COR-L47 (cell line): ENCODE results near the gene FAM13A.

Experiments used
- DNase-seq: peaks from one replicate; lab custom pipeline; 2025; lab: John Stamatoyannopoulos, UW

Gene FAM13A

DNA sequence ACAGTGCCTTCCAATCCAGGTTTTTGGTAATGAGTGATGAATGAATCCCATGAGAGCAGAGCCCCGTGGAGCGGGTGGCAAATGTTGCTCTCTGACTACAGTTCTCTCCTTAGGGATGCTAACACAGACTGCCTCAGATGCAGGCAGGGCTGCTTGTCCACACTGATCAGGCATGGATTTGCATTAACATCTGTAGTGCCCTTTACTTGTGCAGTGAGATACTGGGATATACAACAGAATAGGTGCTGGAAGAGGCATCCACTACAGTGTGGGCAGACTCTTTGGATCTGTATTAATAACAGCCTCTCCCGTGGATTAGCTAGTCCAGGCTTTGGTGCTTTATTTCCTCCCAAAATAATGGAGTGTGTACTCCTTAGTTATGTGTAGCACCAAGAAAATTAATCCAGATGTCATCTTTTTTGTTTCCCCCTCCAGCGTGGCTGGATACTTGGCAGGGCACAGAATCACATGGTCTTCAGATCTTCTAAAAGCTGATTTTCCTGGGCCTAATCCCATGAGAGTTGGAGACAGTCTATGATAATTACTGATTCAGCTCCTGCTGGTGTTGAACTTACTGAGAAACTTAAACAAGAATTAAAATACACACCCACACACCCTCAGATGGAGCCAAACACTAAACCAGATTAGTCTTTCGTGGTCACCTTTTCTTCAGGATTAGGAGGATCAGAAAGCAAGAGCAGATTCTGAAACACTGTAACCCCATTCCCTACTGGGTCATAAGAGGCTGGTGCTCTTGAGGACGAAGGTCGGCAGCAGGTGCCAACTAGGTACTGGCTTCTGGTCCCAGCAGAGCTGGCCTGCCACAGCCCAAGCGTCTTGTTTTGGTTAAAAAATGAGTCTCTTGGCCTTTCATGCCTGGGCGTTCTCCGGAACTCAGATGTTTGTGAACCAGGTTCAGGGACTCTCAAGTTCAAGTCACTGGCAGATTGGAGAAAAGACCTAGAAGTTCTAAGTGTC lies 336.2 kb downstream of the FAM13A start:
- DNase-seq, result no peak

- no peak for DNase-seq
These were observed 337.6 kb downstream of the FAM13A start for GRCh38 chr4:88719381-88719780.

DNA sequence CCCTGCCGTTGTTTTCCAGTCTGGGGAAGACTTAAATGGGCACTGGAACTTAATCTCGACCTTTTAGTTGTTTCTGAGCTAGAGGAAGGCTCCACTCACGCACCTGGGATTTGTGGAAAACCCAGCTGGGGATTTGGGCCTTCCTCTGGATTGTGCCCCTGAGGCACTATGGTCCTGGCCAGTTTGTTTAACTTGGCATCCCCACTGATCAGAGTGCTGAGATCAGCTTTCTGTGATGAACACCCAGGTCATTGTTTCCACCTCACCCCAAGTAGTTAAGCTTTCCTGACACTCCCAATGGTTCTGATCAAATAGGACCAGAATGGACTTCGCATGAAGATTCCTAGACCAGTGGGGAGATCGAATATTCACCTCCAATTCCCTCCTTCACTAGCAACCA lies 338.9 kb downstream of the FAM13A start:
- DNase-seq, result no peak

- DNase-seq, result no peak
These were observed 343.2 kb downstream of the FAM13A start for GRCh38 chr4:88713782-88714181.

- no peak for DNase-seq
These were observed 347.0 kb downstream of the FAM13A start for GRCh38 chr4:88709989-88710388.

- peak; percentile 39 for DNase-seq
These were observed 350.4 kb downstream of the FAM13A start for GRCh38 chr4:88706574-88706973.

GRCh38 chr4:88705805-88706492 lies 351.0 kb downstream of the FAM13A start:
- DNase-seq, result no peak

DNA sequence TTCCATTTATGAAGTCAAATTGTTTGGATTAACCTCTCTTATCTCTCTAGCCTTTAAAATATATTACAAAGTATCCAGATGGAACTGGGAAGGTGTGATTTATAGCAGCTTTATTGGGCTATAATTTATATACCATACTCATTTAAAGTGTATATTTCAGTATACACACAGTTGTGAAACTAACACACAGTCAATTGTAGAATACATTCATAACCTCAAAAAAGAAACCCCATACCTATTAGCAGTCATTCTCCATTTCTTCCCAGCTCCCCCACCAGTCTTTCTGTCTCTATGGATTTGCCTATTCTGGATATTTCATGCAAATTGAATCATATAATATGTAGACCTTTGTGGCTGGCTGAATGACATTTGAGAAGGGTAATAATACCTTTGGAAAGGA lies 351.8 kb downstream of the FAM13A start:
- DNase-seq, result no peak

- no peak for DNase-seq
These were observed 354.2 kb downstream of the FAM13A start for GRCh38 chr4:88702782-88703181.

DNA sequence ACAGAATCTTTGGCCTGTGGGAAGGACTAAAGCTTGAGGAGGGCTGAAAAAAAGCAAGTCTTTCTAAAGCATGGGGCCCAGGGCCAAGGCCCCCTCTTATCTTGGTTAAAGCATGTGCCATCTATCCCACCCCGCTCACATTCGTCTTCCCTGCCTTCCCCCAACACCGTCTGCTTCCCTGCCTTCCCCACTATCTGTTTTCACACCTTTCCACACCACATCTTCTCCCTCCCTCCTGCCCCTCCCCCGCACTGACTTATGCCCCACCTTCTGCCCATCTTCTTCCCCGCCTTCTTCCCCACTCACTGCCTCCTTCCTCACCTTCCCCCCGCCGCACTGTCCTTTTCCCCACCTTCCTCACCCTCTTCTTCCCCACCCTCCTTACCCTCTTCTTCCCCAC lies 358.5 kb downstream of the FAM13A start:
- no peak for DNase-seq

GRCh38 chr4:88697588-88698329 lies 359.2 kb downstream of the FAM13A start, which contains the start of gene NAP1L5:
Gene NAP1L5, minus strand, starts transcription at chr4:88697829. Its CDS starts 75 bp downstream, at chr4:88697754.
- peak; percentile 41 for DNase-seq

DNA sequence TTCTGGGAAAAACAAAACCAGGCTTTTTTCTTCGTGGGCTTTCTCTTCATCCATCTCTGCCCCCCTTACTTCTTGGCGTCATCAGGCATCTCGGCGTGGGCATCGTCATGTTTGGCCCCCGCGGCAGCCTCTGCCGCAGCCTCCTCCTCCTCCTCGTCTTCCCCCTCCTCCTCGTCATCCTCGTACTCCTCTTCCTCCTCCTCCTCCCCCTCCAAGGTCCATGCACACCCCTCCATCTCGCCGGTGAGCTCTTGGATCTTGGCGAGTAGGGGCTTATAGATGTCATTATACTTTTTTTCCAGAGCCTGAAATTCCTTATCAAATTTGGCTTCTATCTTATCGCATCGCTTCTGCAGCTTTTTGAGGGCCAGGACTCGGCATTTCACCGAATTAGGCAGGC lies 359.8 kb downstream of the FAM13A start:
- DNase-seq, result no peak

GRCh38 chr4:88696630-88697029 lies 360.4 kb downstream of the FAM13A start:
- no peak for DNase-seq

- no peak for DNase-seq
These were observed 363.2 kb downstream of the FAM13A start for GRCh38 chr4:88693792-88694191.

DNA sequence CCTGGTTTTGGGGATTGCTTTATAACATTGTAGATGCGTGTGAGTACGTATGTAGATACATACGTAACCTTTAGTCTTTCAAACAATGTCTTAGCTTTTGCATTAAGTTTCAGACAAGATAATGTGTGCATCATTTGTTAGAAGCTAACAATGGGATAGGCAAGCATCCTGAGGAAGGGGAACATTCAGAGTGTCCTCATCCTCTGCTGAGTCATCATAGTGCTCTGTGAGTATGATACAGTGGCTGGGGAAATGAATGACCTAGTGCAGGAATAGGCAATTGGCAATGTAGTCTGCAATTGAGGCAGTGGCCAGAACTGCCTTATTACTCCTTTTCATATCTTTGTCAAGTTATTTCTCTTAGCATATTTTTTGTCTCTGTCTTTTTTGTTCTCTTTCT lies 366.6 kb downstream of the FAM13A start:
- no peak for DNase-seq

GRCh38 chr4:88681209-88681608 lies 375.8 kb downstream of the FAM13A start:
- DNase-seq, result no peak
